HG02981 (cell line): ENCODE results near the gene MYH11.
"Not testable (repeated sequence)": the region's sequence is repeated elsewhere in the genome, so short reads cannot be mapped to it uniquely, and the experiment has no call there.

Experiments
- ATAC-seq: cut with Tn5 transposase; IDR thresholded peaks from one replicate; pipeline ENCODE4 v1.9.1; 2021; ENCODE audit warnings: mild to moderate bottlenecking, moderate library complexity; ENCODE audit not compliant: unreplicated experiment

Gene MYH11

DNA sequence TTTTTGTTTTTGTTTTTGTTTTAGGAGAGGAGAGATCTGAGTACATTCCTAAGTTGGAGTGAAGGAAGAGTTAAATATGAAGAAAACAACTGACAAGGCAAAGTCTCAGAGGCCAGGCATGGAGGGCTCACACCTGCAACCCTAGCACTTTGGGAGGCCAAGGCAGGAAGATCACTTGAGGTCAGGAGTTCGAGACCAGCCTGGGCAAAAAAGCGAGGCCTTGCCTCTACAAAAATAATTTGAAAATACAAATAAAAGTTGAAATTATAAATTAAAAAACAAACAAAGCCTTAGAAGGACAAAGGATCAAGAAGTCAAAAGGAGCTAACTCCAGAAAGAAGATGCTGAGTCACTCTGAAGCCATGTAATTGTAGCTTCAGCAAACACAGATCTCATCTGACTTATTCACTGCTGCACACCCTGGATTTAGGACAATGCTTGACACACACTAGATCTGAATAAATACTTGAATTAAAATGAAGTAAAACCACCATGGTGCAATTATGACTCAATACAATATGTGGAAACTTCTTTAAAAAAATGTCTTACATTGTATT is 22.5 kb upstream of the MYH11 start:
- no peak for ATAC-seq

DNA sequence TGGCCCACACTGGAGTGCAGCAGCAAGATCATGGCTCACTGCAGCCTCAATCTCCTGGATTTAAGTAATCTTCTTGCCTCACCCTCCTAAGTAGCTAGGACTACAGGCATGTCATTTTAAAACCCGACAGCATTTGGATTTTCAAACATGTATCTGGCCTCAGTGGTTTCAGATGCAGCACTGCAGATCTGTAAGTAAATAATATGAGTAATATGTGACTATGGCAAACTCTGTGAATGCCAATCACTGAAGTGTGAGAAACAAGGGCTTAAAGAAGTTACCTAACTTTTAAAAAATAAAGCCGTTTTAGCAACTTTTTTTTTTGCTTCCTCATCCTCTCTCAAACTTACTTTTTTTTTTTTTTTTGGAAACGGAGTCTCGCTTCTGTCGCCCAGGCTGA is 19.7 kb upstream of the MYH11 start:
- ATAC-seq: no peak

DNA sequence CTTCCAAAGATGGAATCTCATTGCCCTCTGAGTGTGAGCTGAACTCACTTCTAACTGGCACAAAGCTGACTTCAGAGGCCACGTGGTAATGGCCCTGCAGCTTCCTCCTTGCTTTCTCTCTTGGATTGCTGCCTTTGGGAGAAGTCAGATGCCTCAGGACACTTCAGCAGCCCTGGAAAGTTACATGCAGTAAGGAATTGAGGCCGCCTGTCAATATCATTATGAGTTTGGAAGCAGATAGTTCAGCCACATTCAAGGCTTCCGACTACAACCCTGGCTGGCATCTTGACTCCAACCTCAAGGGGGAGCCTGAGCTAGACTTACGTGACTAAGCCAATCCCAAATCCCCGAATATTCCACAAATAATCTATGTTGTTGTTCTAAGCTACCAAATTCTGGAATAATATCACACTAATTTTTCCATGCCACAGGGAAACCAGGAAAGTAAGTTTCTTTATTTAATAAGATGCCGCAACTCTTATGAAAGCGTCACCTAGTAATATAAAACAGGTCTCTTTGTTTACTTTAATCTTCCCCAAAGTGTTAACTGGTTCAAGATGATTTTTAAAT is 18.0 kb upstream of the MYH11 start:
- no peak for ATAC-seq

DNA sequence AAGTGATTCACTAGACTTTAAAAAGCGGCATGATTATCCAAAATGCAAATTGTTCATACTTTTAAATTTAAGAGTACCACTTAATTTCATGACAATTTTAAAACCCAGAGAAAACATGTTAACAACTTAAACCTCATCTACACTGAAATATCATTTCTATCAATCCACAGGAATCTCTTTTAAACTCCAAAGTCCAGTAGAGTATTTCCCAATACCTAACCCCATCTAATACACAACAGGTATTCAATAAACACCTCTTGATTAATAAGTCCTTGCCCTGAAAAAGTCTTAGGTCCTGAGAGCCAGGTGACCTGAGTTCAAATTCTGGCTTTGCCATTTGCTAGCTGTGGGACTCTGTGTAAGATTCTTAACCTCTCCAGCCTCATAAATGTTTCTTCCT is 16.9 kb upstream of the MYH11 start:
- ATAC-seq: no peak

DNA sequence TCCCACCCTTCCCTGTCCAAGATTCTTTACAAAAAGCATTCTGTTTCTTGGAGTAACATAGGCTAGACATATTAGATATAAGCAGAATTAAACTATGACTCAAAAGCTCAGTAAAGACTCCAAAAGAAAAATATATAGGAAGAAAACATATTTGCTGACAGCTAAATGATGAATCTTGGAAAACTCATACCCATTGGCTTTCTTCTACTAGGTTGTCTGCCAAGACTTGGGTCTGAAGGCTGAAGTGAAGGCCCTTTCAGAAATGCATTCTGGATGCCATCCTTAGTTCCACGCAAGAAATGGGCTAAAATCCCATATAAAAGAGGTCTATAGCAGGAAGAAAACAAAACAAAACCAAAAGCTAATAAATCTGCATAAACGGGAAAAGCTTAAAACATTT is 16.5 kb upstream of the MYH11 start:
- ATAC-seq: no peak

DNA sequence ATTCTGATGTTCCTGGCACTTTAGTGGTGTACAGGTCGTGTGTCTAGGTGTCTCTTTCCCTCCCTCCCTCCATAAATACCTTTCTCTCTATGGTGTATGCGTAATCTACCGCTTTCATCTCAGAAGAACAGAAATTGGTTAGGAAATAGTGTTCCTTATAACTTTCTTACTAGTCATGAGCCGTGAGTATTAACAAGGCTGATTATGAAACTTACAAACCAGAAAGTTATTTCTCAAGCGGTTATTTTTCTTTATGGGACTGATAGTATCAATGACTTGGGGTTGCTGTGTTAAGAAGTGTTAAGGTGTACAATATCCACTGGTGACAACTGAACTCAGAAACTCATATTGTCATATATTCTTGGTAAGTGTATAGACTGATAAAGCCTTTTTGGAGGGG is 13.2 kb upstream of the MYH11 start:
- no peak for ATAC-seq

DNA sequence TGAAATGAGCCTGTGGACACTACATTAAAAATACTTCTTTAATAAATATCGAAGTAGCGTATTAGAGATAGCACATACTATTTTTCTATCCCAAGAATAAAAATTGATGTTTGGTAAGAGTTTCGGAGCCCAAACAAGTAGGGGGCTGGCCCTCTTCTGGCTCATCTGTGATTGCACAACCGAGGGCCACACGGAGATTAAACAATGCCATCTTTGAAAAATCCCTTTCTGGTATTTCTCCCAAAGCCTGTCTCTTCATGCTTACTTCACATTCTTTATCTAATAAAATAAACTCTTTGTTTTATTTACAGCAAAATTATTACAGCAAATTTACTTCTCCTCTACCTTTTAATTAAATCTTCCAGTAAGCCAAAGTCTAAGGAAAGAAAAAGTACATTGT is 9.6 kb upstream of the MYH11 start:
- no peak for ATAC-seq

DNA sequence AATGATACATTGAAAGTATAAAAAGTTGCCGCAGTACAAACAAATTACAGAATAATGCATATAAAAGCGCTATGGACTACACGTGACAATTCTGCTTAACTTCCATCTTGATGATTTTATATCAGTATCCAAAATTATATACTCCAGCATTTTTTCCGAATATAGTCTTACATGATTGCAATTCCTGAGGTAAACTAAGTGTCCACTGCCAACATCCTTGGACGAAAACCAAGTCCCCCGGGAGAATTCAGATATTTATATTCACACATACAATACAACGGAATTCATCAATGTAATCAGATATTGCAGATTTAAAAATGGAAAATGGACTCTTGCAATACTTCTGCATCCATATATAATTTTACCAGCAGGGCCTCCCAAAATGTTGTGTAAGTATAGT is 8.9 kb upstream of the MYH11 start:
- no peak for ATAC-seq

DNA sequence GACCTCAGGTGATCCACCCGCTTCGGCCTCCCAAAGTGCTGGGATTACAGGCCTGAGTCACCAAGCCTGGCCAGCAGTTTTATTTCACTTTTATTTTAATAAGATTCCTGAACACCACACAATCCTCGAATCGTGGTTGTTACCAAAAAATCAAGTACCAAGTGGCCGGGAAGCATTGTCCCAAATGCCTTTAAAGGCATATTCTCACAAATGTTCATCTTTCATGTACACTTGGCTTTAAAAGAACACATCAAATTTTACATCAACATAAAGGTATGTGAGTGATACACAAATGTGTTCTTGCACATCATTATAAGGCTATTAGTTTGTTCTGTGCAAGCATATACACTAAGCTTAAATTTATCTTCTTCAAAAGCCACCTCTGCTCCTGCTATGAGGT is 8.1 kb upstream of the MYH11 start:
- ATAC-seq: no peak

DNA sequence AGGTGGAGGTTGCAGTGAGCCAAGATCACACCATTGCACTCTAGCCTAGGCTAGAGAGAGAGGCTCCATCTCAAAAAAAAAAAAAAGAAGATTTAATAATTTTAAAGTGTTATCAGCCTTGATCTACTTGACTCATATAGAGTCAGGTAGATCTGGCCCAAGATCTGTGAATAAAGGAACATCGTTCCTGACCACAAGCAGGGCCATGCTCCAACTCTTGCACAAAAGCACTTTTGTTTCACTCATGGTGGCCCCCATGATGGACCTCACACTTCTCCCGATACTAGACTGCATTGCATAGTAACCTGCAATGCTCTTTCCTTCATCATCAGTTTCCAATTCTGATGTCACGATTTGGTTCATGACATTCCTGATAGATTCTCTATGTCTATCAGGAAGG is 5.2 kb upstream of the MYH11 start:
- no peak for ATAC-seq

DNA sequence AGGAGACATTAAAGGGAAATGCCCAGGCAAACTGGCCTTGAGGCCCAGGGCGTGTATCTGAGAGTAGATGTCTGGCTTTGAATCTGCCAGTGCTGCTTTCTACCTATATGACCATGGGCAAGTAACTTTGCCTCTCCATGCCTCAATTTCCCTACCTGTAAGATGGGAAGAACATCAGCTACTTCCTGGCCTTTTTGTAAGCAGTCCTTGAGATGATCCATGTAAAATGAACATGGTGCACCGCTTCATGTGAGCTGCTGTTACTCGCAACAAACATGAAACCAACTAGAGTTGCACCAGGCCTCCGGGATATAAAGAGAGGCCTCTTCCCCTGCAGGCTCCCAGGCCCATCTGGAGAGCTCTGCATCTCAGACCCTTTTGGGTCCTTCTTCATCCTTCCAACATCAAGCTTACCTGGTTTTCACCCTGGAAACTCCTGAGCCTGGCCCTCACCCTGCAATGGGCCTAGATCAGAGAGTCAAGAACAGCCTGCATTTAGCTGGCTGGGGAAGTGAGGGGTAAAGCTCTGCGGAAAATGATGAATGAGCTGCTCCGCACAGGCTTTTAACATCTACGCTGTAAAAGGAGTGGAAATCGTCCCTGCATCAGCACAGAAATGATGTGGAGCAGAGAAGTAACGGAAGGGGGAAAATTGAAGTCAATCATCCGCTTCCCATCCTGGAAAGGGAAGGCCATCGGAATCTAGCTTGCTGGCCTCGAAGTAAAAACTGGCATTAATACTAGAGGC is 2.3 kb upstream of the MYH11 start:
- no peak for ATAC-seq

DNA sequence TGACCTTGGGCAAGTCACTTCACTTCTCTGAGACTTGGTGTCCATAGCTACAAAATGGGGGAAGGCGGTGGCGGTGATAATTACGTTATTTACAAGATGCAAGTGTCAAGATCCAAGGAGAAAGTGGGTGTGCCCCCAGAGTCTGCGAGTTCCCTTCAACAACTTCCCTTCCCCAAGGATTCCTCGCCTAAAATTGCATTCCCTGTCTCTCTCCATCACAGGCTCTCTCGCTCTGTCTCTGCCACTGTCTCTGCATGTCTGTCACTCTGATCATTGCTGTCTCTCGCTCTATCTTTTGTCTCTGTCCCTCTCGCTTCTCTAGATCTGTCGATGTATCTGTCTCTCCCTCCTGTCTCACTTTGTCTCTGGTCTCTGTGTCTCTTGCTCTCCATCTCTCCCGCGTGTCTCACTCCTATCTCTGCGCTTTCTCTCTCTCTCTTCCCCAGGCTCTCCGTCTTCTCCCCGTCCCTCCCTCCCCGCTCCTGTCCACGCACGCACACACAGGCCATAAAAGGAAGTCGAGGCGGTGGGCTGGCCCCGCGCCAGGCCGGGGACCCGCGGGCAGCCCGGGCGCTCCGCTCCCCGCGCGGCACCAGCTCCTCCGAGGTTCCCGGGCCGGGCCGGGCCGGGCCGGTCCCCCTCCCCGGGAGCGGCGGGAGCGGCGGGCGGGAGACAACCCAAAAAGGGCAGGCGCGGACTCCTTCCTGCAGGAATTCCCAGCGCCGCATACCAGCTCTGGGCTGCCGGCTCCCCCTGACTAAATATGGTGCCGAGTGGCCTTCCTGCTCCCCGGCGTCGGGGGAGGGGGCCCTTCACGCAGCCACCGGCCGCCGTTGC is 1.1 kb upstream of the MYH11 start:
- no peak for ATAC-seq

DNA sequence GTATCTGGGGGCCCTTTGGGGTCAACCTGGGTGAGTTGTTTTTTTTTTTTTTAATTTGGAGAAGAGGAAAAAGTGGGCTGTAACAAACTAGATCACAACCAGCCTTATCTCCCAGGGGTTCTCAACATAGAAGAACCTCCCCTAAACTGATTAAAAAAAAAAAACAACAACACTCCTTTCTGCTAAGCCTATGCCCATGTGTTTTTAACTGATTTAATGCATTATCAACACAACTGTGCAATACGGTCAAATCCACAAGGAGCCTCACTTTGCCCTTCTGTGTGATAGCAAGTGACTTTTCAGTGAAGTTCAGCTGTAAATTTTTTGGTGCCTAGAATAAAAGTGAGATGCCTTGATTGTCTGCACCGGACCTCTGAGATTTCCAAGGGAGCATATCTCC is 646 bp downstream of the MYH11 start:
- no peak for ATAC-seq

DNA sequence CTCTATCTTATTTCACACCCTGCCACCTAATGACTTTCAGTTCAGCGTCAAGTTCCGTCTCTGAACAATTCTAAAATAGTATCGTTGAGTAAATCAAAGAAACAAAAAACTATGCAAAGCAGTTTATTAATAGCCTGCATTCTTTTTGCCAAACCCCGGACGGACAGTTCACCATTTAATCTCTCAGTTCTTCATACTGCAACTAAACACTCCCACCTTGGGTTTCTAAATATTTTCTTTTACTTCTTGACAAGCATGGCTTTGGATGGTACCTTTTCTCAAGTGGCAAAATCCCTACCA is 1.2 kb downstream of the MYH11 start:
- peak; percentile 60 for ATAC-seq

DNA sequence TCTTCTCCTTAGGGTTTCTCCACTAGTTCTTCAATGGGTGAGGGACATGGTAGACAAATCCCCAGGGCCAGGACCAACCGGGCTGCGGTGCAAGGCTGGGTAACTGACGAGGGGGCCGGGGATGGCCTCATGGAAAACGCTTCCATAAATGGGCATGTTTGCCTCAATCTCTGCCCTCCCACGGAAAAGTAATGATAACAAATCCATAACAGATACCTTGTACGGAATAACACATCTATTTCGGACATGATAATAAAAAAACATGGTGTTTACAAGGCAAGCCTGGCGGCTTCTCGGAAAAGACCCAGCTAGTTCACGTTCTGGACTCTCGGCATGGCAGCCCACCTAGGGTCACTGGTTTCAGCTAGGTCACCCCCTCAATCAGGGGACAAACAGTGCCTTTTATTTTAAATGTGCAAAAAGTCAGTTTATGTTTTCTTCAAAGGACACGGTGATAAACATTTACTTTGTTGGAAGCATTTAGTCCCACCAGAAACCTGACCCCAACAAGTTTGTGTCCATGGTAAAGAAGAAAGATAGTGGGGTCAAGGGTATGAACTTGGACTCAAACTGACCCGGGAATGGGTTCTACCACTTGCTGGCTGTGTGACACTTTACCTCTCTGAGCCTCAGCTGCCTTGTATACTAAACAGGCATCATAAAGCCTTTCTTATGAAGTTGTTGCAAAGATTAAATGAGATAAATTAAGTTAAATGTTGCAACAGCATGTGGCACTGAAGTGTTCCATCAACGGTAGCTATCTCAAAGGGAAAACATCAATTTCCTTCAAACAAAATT is 1.7 kb downstream of the MYH11 start:
- ATAC-seq: no peak

DNA sequence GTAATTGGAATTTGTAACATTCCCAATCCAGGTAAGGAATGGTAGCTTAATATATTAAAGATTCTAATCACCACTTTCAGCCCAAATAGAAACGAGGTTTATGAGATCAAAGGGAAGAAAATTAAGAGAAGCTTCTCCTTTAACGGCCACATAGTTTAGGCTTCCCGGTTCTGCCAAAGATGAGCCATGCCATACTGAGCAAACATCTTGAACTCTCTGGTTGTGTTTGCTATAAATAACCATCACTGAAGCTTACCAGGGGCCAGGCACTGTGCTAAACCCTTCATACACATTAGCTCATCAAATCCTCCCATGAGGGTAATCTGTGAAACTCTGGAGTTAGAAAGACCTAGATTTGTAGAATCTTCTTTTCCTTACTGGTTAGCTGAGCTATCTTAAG is 2.8 kb downstream of the MYH11 start:
- ATAC-seq: no peak

DNA sequence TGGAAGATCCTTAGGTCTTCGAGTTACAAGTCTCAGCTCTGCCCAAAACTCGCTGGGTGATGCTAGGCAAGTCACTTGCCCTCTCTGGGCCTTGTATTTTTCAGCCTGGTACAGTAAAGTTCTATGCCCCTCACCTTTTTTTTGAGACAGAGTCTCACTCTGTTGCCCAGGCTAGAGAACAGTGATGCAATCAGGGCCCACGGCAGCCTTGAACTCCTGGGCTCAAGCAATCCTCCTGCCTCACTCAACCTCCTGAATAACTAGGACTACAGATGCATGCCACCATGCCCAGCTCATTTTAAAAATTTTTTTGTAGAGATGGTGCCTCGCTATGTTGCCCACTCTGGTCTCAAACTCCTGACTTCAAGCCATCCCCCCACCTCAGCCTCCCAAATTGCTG is 3.8 kb downstream of the MYH11 start:
- no peak for ATAC-seq

DNA sequence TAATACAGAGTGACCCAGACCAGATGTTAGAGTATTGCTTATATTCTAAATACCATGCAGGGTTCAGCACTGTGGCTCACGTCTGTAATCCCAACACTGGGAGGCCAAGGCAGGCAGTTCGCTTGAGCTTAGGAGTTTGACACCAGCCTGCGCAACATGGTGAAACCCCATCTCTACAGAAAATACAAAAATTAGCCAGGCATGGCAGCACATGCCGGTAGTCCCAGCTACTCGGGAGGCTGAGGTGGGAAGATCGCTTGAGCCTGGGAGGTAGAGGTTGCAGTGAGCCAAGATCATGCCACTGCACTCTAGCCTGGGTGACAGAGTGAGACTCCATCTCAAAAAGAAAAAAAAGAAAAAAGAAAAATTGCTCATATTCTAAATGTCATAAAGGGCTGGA is 6.3 kb downstream of the MYH11 start:
- ATAC-seq: not testable (repeated sequence)

DNA sequence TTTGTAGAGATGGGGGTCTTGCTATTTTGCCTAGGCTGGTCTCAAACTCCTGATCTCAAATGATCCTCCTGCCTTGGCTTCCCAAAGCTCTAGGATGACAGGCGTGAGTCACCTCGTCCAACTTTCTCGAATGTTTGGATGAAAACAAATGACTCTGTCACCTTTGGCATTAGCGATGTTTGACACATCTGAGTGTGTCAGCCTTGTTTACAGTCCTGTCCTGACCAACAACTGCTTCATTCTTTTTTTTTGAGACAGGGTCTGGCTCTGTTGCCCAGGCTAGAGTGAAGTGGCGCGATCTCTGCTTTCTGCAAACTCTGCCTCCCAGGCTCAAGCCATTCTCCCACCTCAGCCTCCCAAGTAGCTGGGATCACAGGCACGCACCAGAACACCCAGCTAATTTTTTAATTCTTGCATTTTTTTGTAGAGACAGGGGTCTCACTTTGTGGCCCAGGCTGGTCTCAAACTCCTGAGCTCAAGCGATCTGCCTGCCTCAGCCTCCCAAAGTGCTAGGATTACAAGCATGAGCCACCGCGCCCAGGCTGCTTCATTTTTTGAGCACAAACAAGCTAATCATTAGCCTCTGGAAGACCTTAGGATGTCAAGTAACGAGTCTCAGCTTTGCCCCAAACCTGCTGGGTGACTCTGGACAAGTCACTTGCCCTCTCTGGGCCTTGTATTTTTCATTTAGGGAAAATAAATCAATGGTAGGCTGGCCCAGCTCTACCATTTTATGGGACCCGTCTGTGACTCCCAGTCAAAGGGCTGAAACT is 7.4 kb downstream of the MYH11 start:
- no peak for ATAC-seq

DNA sequence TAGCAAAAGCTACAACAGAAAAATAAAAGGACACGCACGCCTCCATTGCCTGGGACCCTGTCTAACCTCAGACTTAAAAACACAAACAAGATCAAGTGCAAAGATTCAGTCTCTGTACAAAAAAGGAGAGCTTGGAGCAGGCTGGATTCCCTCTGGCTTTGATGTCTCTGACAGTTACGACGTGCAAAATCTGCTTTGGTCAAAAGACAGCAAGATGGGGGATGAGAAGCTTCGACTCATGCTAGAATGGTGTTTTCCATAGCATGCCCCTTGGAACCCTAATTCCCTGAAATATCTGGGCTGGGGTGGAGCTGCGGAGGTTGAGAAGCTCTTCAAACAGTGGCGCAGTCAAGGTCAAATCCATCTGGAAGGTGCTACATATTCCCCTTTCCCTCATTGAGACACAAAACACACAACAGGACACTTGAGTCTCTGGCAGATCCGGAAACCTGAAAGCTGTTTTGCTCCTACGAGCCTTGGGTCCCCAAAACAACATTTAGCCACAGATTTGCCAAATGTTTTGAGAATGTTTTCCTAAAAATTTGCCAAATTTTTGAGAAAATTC is 9.1 kb downstream of the MYH11 start:
- ATAC-seq: no peak
